Measurements from ENCODE around the gene LRRC47.

Gene LRRC47

DNA sequence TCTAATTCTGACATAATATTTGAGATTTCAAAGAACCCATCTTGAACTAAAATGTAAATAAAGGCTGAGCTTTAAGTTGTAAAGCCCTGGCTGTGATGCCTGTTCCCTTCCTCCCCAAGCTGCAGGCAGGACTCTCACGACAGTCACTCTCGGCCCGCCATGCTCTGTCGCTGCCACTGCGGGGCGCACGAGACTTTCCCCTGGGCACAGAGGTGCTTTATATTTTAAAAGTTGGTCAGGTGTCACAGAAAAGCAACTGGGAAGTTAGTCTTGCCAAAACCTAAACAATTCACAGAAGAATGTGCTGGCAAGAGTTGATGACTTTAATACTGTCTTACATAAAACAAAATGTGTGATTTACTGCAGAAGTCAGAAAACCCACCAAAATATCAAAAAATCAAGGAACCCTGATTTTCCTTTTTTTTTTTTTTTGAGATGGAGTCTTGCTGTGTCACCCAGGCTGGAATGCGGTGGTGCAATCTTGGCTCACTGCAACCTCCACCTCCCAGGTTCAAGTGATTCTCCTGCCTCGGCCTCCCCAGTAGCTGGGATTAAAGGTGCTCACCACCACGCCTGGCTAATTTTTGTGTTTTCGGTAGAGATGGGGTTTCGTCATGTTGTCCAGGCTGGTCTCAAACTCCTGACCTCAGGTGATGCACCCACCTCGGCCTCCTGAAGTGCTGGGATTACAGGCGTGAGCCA, 10.7 kb downstream of the LRRC47 start:
- Histone ChIP-seq H3K18ac (ENCODE audit: low read length) (no peak overlapping the region), H3K4me1 (ENCODE audit: control insufficient read depth in 2 of 2, insufficient read depth in 1 of 2, low read depth in 1 of 2, low read length in 2 of 2) (no peaks in the 10 kb centered on the region), H3K27me3 (ENCODE audit: control insufficient read depth in 3 of 3, insufficient read depth in 3 of 3, low read depth in 1 of 3, low read length in 3 of 3) (no peaks in the 10 kb centered on the region), H3K4me2 (ENCODE audit: insufficient read depth, low read length, poor library complexity, severe bottlenecking) (no peak overlapping the region), H2BK15ac (ENCODE audit: low read length) (no peak overlapping the region), H4K8ac (ENCODE audit: low read depth, low read length) (no peak overlapping the region), H3K79me1 (ENCODE audit: low read depth, low read length) (peaks cover 19% of the 10 kb centered on the region), H3K4me3 (ENCODE audit: low read length in 2 of 2) (no peak overlapping the region), H2BK5ac (ENCODE audit: low read length) (no peak overlapping the region), H4K91ac (ENCODE audit: low read depth, low read length, poor library complexity) (no peak overlapping the region), H2AK5ac (ENCODE audit: low read depth, low read length) (no peak overlapping the region), H3K9ac (ENCODE audit: low read depth, low read length, poor library complexity) (no peak overlapping the region), H3K4ac (ENCODE audit: low read length) (no peak overlapping the region), H3K36me3 (replicated peaks in 1 of 2; ENCODE audit: control insufficient read depth in 2 of 2, insufficient read depth in 2 of 2, low read length in 2 of 2) (peaks cover 39 to 89% of the 10 kb centered on the region in 2 donors), H2BK120ac (ENCODE audit: low read depth, low read length) (no peak overlapping the region), H3K14ac (ENCODE audit: low read length) (no peak overlapping the region), H3K27ac (replicated peaks; ENCODE audit: low read length) (no peak overlapping the region), H3K9me3 (replicated peaks in 1 of 2; ENCODE audit: control insufficient read depth in 2 of 2, insufficient read depth in 1 of 2, low read depth in 1 of 2, low read length in 2 of 2) (peaks cover 0 to 2% of the 10 kb centered on the region in 2 donors), H2BK12ac (ENCODE audit: low read length) (no peak overlapping the region), H2AFZ (ENCODE audit: low read length) (no peak overlapping the region), H3K23ac (ENCODE audit: low read depth, low read length, poor library complexity) (no peak overlapping the region)
- WGBS, 2 donors (ENCODE audit: extremely low coverage in 2 of 2, insufficient read length in 2 of 2, insufficient replicate concordance in 1 of 2) = no CpG with 5 or more reads among the region's 14 CpGs
- no peak for DNase-seq (ENCODE audit: low spot score)

DNA sequence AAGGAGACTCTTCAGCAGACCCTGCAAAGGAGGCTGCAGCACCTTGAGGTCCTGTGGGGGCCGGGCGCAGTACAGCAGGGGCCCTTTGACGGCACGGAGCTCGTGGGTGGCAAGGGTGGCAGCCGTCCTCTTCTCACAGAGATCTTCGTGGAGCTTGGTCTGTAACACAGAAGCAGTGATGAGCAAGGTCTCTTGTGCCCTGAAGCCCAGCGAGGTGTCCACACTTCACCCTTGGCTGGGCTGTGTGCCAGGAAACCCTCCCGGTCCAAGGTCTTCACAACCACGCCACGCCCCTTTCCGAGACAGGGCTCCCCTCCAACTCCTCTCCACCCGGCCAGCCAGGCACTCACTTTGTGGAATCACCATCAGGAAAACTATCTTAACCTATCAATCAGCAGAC, 11.3 kb downstream of the LRRC47 start:
- H3K14ac ChIP-seq (ENCODE audit: low read length) = no peak overlapping the region
- no peaks in the 10 kb centered on the region for H3K27me3 ChIP-seq (ENCODE audit: control insufficient read depth in 3 of 3, insufficient read depth in 3 of 3, low read depth in 1 of 3, low read length in 3 of 3)
- no peak overlapping the region for H4K8ac ChIP-seq (ENCODE audit: low read depth, low read length)
- H2BK15ac ChIP-seq (ENCODE audit: low read length) = no peak overlapping the region
- no peak overlapping the region for H2BK120ac ChIP-seq (ENCODE audit: low read depth, low read length)
- H3K79me1 ChIP-seq (ENCODE audit: low read depth, low read length) = peaks cover 16% of the 10 kb centered on the region
- no peak overlapping the region for H2BK5ac ChIP-seq (ENCODE audit: low read length)
- no peak overlapping the region for H3K27ac ChIP-seq (replicated peaks; ENCODE audit: low read length)
- peak overlapping the region; percentile 3 for H3K23ac ChIP-seq (ENCODE audit: low read depth, low read length, poor library complexity)
- no peak overlapping the region for H3K4me2 ChIP-seq (ENCODE audit: insufficient read depth, low read length, poor library complexity, severe bottlenecking)
- H3K36me3 ChIP-seq (replicated peaks in 1 of 2; ENCODE audit: control insufficient read depth in 2 of 2, insufficient read depth in 2 of 2, low read length in 2 of 2) = peaks cover 42 to 95% of the 10 kb centered on the region in 2 donors
- H3K9ac ChIP-seq (ENCODE audit: low read depth, low read length, poor library complexity) = no peak overlapping the region
- H3K18ac ChIP-seq (ENCODE audit: low read length) = no peak overlapping the region
- H2AFZ ChIP-seq (ENCODE audit: low read length) = no peak overlapping the region
- DNase-seq (ENCODE audit: low spot score) = no peak
- H3K4ac ChIP-seq (ENCODE audit: low read length) = no peak overlapping the region
- no peak overlapping the region for H2BK12ac ChIP-seq (ENCODE audit: low read length)
- H2AK5ac ChIP-seq (ENCODE audit: low read depth, low read length) = no peak overlapping the region
- H4K91ac ChIP-seq (ENCODE audit: low read depth, low read length, poor library complexity) = no peak overlapping the region
- H3K4me3 ChIP-seq (ENCODE audit: low read length in 2 of 2) = no peak overlapping the region
- H3K9me3 ChIP-seq (replicated peaks in 1 of 2; ENCODE audit: control insufficient read depth in 2 of 2, insufficient read depth in 1 of 2, low read depth in 1 of 2, low read length in 2 of 2) = peaks cover 0 to 2% of the 10 kb centered on the region in 2 donors
- no CpG with 5 or more reads among the region's 13 CpGs for WGBS, 2 donors (ENCODE audit: extremely low coverage in 2 of 2, insufficient read length in 2 of 2, insufficient replicate concordance in 1 of 2)
- H3K4me1 ChIP-seq (ENCODE audit: control insufficient read depth in 2 of 2, insufficient read depth in 1 of 2, low read depth in 1 of 2, low read length in 2 of 2) = no peaks in the 10 kb centered on the region

DNA sequence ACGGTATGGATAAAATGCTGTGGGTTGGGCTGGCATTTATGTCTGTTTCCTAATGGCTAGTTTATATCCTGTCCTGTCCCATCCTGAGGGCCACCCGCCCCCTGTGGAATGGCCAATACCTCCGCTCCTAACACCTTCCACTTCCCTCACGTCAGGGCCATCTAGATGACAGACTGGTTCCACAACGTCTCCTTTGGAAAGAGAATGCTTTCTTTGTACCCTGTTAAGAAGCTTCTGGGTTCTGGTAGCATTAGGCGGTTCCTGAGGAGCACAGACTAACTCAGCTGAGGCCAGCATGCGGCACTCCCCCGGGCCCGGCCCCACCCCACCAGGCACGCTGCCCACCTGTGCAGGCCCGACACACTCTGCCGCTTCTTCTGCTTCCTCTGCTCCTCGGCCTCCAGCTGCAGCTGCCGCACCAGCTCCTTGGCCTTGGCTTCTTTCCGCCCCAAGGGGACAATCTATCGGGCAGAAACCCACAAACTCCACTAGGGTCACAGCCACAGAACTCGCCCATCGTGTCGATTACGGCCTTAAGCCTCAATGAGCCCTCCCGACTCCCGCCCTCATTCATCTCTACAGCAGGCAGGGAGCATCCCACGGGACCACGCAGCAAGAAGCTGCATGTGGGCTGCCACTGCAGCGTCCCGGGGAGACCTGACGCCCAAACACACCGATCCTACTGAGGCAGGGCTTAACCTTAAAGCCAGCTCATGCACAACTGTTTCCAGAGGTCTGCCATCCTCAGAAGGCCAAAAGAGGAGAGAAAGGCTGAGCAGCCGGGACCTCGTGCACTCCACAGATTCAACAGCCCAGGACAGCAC, 12.4 kb downstream of the LRRC47 start:
- Histone ChIP-seq H2AK5ac (ENCODE audit: low read depth, low read length) (no peak overlapping the region), H2BK120ac (ENCODE audit: low read depth, low read length) (no peak overlapping the region), H3K27ac (replicated peaks; ENCODE audit: low read length) (no peak overlapping the region), H3K9ac (ENCODE audit: low read depth, low read length, poor library complexity) (peak overlapping the region; percentile 60), H3K18ac (ENCODE audit: low read length) (no peak overlapping the region), H3K27me3 (ENCODE audit: control insufficient read depth in 3 of 3, insufficient read depth in 3 of 3, low read depth in 1 of 3, low read length in 3 of 3) (no peaks in the 10 kb centered on the region), H4K8ac (ENCODE audit: low read depth, low read length) (no peak overlapping the region), H2AFZ (ENCODE audit: low read length) (no peak overlapping the region), H3K4me3 (ENCODE audit: low read length in 2 of 2) (peak overlapping the region in 1 of 2 donors; percentile 14), H3K23ac (ENCODE audit: low read depth, low read length, poor library complexity) (no peak overlapping the region), H3K4me1 (ENCODE audit: control insufficient read depth in 2 of 2, insufficient read depth in 1 of 2, low read depth in 1 of 2, low read length in 2 of 2) (no peaks in the 10 kb centered on the region), H3K79me1 (ENCODE audit: low read depth, low read length) (peaks cover 10% of the 10 kb centered on the region), H2BK12ac (ENCODE audit: low read length) (no peak overlapping the region), H3K4me2 (ENCODE audit: insufficient read depth, low read length, poor library complexity, severe bottlenecking) (no peak overlapping the region), H3K4ac (ENCODE audit: low read length) (no peak overlapping the region), H4K91ac (ENCODE audit: low read depth, low read length, poor library complexity) (no peak overlapping the region), H3K36me3 (replicated peaks in 1 of 2; ENCODE audit: control insufficient read depth in 2 of 2, insufficient read depth in 2 of 2, low read length in 2 of 2) (peaks cover 52 to 98% of the 10 kb centered on the region in 2 donors), H2BK15ac (ENCODE audit: low read length) (no peak overlapping the region), H3K9me3 (replicated peaks in 1 of 2; ENCODE audit: control insufficient read depth in 2 of 2, insufficient read depth in 1 of 2, low read depth in 1 of 2, low read length in 2 of 2) (peaks cover 0 to 2% of the 10 kb centered on the region in 2 donors), H3K14ac (ENCODE audit: low read length) (no peak overlapping the region), H2BK5ac (ENCODE audit: low read length) (no peak overlapping the region)
- WGBS, 2 donors (ENCODE audit: extremely low coverage in 2 of 2, insufficient read length in 2 of 2, insufficient replicate concordance in 1 of 2) = no CpG with 5 or more reads among the region's 30 CpGs
- no peak for DNase-seq (ENCODE audit: low spot score)

DNA sequence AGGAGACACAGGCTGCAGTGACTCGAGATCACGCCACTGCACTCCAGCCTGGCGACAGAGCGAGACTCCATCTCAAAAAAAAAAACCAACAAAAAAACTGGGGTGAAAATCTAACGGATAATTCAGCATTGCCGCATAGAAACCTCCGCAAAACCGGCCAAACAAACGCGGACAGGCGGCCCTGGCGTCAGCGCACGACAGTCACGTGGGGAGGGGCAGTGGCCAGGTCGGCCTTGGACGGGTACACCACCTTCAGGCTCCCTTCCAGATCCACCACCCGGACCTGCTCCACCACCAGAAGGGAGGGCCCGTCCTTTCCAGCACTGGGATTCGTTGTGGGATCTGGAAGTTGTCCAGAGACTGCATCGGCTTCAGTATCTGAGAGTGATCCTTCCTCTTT, 15.4 kb downstream of the LRRC47 start:
- no peak overlapping the region for H3K27ac ChIP-seq (replicated peaks; ENCODE audit: low read length)
- H3K79me1 ChIP-seq (ENCODE audit: low read depth, low read length) = peaks cover 2% of the 10 kb centered on the region
- no peak overlapping the region for H2BK120ac ChIP-seq (ENCODE audit: low read depth, low read length)
- no peak overlapping the region for H3K4me3 ChIP-seq (ENCODE audit: low read length in 2 of 2)
- H3K14ac ChIP-seq (ENCODE audit: low read length) = no peak overlapping the region
- no peak overlapping the region for H3K4ac ChIP-seq (ENCODE audit: low read length)
- H3K23ac ChIP-seq (ENCODE audit: low read depth, low read length, poor library complexity) = no peak overlapping the region
- no peak overlapping the region for H2BK15ac ChIP-seq (ENCODE audit: low read length)
- peaks cover 44 to 75% of the 10 kb centered on the region in 2 donors for H3K36me3 ChIP-seq (replicated peaks in 1 of 2; ENCODE audit: control insufficient read depth in 2 of 2, insufficient read depth in 2 of 2, low read length in 2 of 2)
- no peak for DNase-seq (ENCODE audit: low spot score)
- H3K9me3 ChIP-seq (replicated peaks in 1 of 2; ENCODE audit: control insufficient read depth in 2 of 2, insufficient read depth in 1 of 2, low read depth in 1 of 2, low read length in 2 of 2) = peaks cover 0 to 2% of the 10 kb centered on the region in 2 donors
- H3K4me2 ChIP-seq (ENCODE audit: insufficient read depth, low read length, poor library complexity, severe bottlenecking) = no peak overlapping the region
- H3K27me3 ChIP-seq (ENCODE audit: control insufficient read depth in 3 of 3, insufficient read depth in 3 of 3, low read depth in 1 of 3, low read length in 3 of 3) = no peaks in the 10 kb centered on the region
- H2AFZ ChIP-seq (ENCODE audit: low read length) = no peak overlapping the region
- H3K9ac ChIP-seq (ENCODE audit: low read depth, low read length, poor library complexity) = no peak overlapping the region
- WGBS, 2 donors (ENCODE audit: extremely low coverage in 2 of 2, insufficient read length in 2 of 2, insufficient replicate concordance in 1 of 2) = no CpG with 5 or more reads among the region's 21 CpGs
- H3K18ac ChIP-seq (ENCODE audit: low read length) = no peak overlapping the region
- no peak overlapping the region for H4K91ac ChIP-seq (ENCODE audit: low read depth, low read length, poor library complexity)
- H2AK5ac ChIP-seq (ENCODE audit: low read depth, low read length) = no peak overlapping the region
- no peaks in the 10 kb centered on the region for H3K4me1 ChIP-seq (ENCODE audit: control insufficient read depth in 2 of 2, insufficient read depth in 1 of 2, low read depth in 1 of 2, low read length in 2 of 2)
- no peak overlapping the region for H4K8ac ChIP-seq (ENCODE audit: low read depth, low read length)
- no peak overlapping the region for H2BK5ac ChIP-seq (ENCODE audit: low read length)
- H2BK12ac ChIP-seq (ENCODE audit: low read length) = no peak overlapping the region

All from neuronal stem cell (in vitro differentiated cells).